HepG2 (cell line): ENCODE results near the gene SPEM2. TPM values are rescaled to one million over a fixed set of nuclear protein-coding genes. Genes with fewer than 3 reads are reported as not detected.

Source experiments
- ARHGAP35 ChIP-seq: sonication (generic); formaldehyde crosslinking; IDR thresholded peaks from 2 replicates; pipeline ENCODE4 v1.9.0; 2022; ENCODE audit warnings: mild to moderate bottlenecking, inconsistent platforms, moderate library complexity, missing genetic modification reagents, borderline replicate concordance
- JDP2 ChIP-seq: sonication (generic); formaldehyde crosslinking; IDR thresholded peaks from 2 replicates; pipeline ENCODE4 v1.8.1; 2022; ENCODE audit warnings: missing genetic modification reagents, borderline replicate concordance
- KMT2B ChIP-seq: IDR thresholded peaks from 2 replicates; pipeline ENCODE4 v1.6.1; 2016; ENCODE audit warnings: missing genetic modification reagents, missing compliant biosample characterization
- SOX6 ChIP-seq, 2 experiments: fragments of 450-650 bp in 1 of 2; sonication (generic) in 1 of 2; formaldehyde crosslinking in 1 of 2; IDR thresholded peaks; 2 replicates each; pipeline versions ENCODE4 v1.4.0 to v1.6.1; 2017 to 2020; ENCODE audit warnings: antibody characterized with exemption in 1 of 2, mild to moderate bottlenecking in 1 of 2, missing genetic modification reagents in 1 of 2
- ZBTB42 ChIP-seq: sonication (generic); formaldehyde crosslinking; IDR thresholded peaks from 2 replicates; pipeline ENCODE4 v1.5.0; 2020; ENCODE audit warnings: mild to moderate bottlenecking, missing genetic modification reagents
- ZNF768 ChIP-seq: sonication (generic); formaldehyde crosslinking; IDR thresholded peaks from 2 replicates; pipeline ENCODE4 v1.4.0; 2020; ENCODE audit warnings: missing genetic modification reagents
- ZNF788 ChIP-seq: sonication (generic); formaldehyde crosslinking; IDR thresholded peaks from 2 replicates; pipeline ENCODE4 v1.5.0; 2020; ENCODE audit warnings: mild to moderate bottlenecking, missing genetic modification reagents, borderline replicate concordance
- ZSCAN25 ChIP-seq: sonication (generic); formaldehyde crosslinking; IDR thresholded peaks from 2 replicates; pipeline ENCODE4 v1.8.0; 2022; ENCODE audit warnings: mild to moderate bottlenecking, missing genetic modification reagents
- polyA plus RNA-seq, 8 experiments: library from polyadenylated mRNA; depleted of rRNA in 3 of 8; stranded (reverse) in 7 of 8; unstranded in 1 of 8; fragments of >200 nt; fragmentation: Illumina TruSeq in 4 of 8; extraction: Trizol in 4 of 8; gene quantifications; 2 replicates each; pipeline versions ENCODE4 v1.2.1 to v1.2.3, GENCODE V29; 2011 to 2016; ENCODE audit warnings: low read depth in 4 of 8, missing spikeins in 1 of 8, mixed read lengths in 1 of 8; ENCODE audit not compliant: insufficient read depth in 1 of 8
- total RNA-seq, 5 experiments: library from RNA; depleted of rRNA; stranded (reverse); fragments of >200 nt; fragmentation: Illumina TruSeq; extraction: Trizol; gene quantifications; 2 replicates each; pipeline ENCODE4 v1.2.3, GENCODE V29; 2016; ENCODE audit warnings: low read depth in 1 of 5
- TF ChIP-seq, protein P1 (sequence below): sonication (generic); formaldehyde crosslinking; IDR thresholded peaks from 2 replicates; pipeline ENCODE4 v1.4.0; 2020; ENCODE audit warnings: missing genetic modification reagents
- TF ChIP-seq, protein P2 (sequence below): sonication (generic); formaldehyde crosslinking; IDR thresholded peaks from 2 replicates; pipeline ENCODE4 v1.4.0; 2020; ENCODE audit warnings: mild to moderate bottlenecking, missing genetic modification reagents
- TF ChIP-seq, protein P3 (sequence below): IDR thresholded peaks from 2 replicates; pipeline ENCODE4 v1.6.1; 2012; ENCODE audit warnings: inconsistent platforms
- TF ChIP-seq, protein P4 (sequence below): sonication (generic); formaldehyde crosslinking; IDR thresholded peaks from 2 replicates; pipeline ENCODE4 v1.5.1; 2020; ENCODE audit warnings: mild to moderate bottlenecking, missing genetic modification reagents, moderate library complexity
- TF ChIP-seq, protein P5 (sequence below): sonication (generic); formaldehyde crosslinking; IDR thresholded peaks from 2 replicates; pipeline ENCODE4 v1.4.0; 2020; ENCODE audit warnings: missing genetic modification reagents
- TF ChIP-seq, protein P6 (sequence below): sonication (generic); formaldehyde crosslinking; IDR thresholded peaks from 2 replicates; pipeline ENCODE4 v1.4.0; 2020; ENCODE audit warnings: missing genetic modification reagents

SPEM2 gene
- total and polyA plus RNA-seq, 2 of the 13 experiments (the other 11 are each of a cell fraction or from before 2014, with no cell fraction given), result not detected

DNA sequence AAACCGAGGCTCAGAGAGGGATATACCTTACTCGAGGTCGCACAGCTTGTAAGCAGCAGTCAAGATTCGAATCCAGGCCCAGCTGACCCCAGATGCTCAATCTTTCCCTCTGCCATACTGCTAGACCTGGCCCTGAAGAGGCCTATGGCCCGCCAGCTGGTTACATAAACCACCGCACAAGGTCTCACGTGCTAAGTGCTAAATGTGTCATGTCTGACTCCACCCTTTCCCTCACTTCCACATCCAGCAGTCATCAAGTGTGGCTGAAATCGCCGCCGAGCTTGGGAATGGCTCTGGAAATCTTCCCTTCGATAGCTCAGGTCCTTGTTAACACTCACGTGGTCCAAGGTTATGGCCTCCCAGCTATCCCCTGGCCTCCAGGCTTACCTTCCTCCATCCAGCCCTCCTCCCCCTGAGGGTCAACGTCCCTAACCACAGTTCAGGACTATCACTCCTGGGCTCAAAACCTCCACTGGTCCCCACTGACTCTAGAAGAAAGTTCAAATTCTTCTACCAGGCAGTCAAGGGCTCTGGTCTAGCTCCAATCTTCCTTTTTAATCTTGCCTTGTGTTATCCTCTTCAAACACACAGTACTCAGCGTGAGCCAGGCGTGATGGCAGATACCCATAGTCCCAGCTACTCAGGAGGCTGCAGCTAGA is 50.5 kb downstream of the SPEM2 start (continued):
- TF ChIP-seq, protein P1, sequence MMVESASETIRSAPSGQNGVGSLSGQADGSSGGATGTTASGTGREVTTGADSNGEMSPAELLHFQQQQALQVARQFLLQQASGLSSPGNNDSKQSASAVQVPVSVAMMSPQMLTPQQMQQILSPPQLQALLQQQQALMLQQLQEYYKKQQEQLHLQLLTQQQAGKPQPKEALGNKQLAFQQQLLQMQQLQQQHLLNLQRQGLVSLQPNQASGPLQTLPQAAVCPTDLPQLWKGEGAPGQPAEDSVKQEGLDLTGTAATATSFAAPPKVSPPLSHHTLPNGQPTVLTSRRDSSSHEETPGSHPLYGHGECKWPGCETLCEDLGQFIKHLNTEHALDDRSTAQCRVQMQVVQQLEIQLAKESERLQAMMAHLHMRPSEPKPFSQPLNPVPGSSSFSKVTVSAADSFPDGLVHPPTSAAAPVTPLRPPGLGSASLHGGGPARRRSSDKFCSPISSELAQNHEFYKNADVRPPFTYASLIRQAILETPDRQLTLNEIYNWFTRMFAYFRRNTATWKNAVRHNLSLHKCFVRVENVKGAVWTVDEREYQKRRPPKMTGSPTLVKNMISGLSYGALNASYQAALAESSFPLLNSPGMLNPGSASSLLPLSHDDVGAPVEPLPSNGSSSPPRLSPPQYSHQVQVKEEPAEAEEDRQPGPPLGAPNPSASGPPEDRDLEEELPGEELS, result no peak
- TF ChIP-seq, protein P2, sequence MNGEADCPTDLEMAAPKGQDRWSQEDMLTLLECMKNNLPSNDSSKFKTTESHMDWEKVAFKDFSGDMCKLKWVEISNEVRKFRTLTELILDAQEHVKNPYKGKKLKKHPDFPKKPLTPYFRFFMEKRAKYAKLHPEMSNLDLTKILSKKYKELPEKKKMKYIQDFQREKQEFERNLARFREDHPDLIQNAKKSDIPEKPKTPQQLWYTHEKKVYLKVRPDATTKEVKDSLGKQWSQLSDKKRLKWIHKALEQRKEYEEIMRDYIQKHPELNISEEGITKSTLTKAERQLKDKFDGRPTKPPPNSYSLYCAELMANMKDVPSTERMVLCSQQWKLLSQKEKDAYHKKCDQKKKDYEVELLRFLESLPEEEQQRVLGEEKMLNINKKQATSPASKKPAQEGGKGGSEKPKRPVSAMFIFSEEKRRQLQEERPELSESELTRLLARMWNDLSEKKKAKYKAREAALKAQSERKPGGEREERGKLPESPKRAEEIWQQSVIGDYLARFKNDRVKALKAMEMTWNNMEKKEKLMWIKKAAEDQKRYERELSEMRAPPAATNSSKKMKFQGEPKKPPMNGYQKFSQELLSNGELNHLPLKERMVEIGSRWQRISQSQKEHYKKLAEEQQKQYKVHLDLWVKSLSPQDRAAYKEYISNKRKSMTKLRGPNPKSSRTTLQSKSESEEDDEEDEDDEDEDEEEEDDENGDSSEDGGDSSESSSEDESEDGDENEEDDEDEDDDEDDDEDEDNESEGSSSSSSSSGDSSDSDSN (CRISPR knock-in tag), result peak; percentile 26; the same call in 1 of the 2 replicates
- TF ChIP-seq JDP2 (CRISPR knock-in tag), result no peak
- TF ChIP-seq SOX6 (IDR thresholded peaks at IDR 0.05), result no peak
- 0 out of 2 replicates have a peak, but pooled peaks have one; percentile 25 for TF ChIP-seq SOX6 (CRISPR knock-in tag; IDR thresholded peaks at IDR 0.05)
- TF ChIP-seq ZNF768 (CRISPR knock-in tag), result peak; percentile 88
- 0 out of 2 replicates have a peak, but pooled peaks have one; percentile 49 for TF ChIP-seq ZNF788 (CRISPR knock-in tag)
- TF ChIP-seq, protein P3, sequence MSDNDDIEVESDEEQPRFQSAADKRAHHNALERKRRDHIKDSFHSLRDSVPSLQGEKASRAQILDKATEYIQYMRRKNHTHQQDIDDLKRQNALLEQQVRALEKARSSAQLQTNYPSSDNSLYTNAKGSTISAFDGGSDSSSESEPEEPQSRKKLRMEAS, result peak; percentile 51
- no peak; the same call in 1 of the 2 replicates for TF ChIP-seq ZSCAN25 (CRISPR knock-in tag)
- TF ChIP-seq, protein P4, sequence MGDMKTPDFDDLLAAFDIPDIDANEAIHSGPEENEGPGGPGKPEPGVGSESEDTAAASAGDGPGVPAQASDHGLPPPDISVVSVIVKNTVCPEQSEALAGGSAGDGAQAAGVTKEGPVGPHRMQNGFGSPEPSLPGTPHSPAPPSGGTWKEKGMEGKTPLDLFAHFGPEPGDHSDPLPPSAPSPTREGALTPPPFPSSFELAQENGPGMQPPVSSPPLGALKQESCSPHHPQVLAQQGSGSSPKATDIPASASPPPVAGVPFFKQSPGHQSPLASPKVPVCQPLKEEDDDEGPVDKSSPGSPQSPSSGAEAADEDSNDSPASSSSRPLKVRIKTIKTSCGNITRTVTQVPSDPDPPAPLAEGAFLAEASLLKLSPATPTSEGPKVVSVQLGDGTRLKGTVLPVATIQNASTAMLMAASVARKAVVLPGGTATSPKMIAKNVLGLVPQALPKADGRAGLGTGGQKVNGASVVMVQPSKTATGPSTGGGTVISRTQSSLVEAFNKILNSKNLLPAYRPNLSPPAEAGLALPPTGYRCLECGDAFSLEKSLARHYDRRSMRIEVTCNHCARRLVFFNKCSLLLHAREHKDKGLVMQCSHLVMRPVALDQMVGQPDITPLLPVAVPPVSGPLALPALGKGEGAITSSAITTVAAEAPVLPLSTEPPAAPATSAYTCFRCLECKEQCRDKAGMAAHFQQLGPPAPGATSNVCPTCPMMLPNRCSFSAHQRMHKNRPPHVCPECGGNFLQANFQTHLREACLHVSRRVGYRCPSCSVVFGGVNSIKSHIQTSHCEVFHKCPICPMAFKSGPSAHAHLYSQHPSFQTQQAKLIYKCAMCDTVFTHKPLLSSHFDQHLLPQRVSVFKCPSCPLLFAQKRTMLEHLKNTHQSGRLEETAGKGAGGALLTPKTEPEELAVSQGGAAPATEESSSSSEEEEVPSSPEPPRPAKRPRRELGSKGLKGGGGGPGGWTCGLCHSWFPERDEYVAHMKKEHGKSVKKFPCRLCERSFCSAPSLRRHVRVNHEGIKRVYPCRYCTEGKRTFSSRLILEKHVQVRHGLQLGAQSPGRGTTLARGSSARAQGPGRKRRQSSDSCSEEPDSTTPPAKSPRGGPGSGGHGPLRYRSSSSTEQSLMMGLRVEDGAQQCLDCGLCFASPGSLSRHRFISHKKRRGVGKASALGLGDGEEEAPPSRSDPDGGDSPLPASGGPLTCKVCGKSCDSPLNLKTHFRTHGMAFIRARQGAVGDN (CRISPR knock-in tag), result peak; percentile 64
- TF ChIP-seq KMT2B (CRISPR knock-in tag), result no peak
- TF ChIP-seq, protein P5, sequence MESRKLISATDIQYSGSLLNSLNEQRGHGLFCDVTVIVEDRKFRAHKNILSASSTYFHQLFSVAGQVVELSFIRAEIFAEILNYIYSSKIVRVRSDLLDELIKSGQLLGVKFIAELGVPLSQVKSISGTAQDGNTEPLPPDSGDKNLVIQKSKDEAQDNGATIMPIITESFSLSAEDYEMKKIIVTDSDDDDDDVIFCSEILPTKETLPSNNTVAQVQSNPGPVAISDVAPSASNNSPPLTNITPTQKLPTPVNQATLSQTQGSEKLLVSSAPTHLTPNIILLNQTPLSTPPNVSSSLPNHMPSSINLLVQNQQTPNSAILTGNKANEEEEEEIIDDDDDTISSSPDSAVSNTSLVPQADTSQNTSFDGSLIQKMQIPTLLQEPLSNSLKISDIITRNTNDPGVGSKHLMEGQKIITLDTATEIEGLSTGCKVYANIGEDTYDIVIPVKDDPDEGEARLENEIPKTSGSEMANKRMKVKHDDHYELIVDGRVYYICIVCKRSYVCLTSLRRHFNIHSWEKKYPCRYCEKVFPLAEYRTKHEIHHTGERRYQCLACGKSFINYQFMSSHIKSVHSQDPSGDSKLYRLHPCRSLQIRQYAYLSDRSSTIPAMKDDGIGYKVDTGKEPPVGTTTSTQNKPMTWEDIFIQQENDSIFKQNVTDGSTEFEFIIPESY, result peak; percentile 66; the same call in 1 of the 2 replicates
- no peak for TF ChIP-seq ARHGAP35
- TF ChIP-seq, protein P6, sequence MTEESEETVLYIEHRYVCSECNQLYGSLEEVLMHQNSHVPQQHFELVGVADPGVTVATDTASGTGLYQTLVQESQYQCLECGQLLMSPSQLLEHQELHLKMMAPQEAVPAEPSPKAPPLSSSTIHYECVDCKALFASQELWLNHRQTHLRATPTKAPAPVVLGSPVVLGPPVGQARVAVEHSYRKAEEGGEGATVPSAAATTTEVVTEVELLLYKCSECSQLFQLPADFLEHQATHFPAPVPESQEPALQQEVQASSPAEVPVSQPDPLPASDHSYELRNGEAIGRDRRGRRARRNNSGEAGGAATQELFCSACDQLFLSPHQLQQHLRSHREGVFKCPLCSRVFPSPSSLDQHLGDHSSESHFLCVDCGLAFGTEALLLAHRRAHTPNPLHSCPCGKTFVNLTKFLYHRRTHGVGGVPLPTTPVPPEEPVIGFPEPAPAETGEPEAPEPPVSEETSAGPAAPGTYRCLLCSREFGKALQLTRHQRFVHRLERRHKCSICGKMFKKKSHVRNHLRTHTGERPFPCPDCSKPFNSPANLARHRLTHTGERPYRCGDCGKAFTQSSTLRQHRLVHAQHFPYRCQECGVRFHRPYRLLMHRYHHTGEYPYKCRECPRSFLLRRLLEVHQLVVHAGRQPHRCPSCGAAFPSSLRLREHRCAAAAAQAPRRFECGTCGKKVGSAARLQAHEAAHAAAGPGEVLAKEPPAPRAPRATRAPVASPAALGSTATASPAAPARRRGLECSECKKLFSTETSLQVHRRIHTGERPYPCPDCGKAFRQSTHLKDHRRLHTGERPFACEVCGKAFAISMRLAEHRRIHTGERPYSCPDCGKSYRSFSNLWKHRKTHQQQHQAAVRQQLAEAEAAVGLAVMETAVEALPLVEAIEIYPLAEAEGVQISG (CRISPR knock-in tag), result 0 out of 2 replicates have a peak, but pooled peaks have one; percentile 38
- no peak for TF ChIP-seq ZBTB42 (CRISPR knock-in tag)
